M059J (cell line): ENCODE results near the gene PTGR3. TPM values are rescaled to one million over a fixed set of nuclear protein-coding genes. Genes with fewer than 3 reads are reported as not detected.
"Not testable (repeated sequence)": the region's sequence is repeated elsewhere in the genome, so short reads cannot be mapped to it uniquely, and the experiment has no call there.

Experiments
- DNase-seq: peaks from one replicate; pipeline ENCODE4 v3.0.0-alpha.2; 2012; ENCODE audit warnings: low read depth
- total RNA-seq: library from RNA; depleted of rRNA; stranded (reverse); fragments of >200 nt; shearing (Covaris generic); gene quantifications from 2 replicates; pipeline ENCODE4 v1.2.3, GENCODE V29; 2014

PTGR3 gene
- total RNA-seq, 1 experiment from 2014 or later = 8.4 TPM

DNA sequence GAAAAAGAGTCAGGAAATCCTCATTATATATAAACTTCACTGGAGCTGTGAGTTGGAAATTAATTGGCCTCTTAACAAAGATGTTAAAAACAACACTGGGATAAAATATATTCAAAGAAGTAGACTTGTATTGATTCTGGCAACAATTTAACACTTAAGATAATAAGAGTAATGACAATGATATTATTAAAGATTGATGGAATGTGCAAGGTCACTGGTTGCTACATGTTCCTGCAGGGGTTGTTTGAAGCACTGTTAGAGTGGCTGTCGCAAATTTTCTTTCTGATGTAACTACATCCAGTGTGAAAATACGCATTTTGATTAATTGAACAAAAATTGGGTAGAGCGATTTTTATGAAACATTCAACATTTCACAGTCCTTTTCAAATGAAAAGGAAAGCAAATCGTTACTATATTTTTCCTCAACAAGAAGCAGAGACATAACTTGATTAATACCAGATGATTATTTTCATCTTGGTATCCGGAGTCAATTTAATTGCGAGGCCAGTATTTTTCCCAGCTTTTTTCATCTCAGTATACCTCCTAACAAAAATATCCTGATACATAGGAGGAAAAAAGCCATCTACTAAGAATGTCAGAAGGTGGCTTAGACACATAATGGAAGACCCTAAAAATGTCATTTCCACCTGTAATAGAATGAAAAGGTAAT is 6.1 kb downstream of the PTGR3 start:
- DNase-seq = no peak

DNA sequence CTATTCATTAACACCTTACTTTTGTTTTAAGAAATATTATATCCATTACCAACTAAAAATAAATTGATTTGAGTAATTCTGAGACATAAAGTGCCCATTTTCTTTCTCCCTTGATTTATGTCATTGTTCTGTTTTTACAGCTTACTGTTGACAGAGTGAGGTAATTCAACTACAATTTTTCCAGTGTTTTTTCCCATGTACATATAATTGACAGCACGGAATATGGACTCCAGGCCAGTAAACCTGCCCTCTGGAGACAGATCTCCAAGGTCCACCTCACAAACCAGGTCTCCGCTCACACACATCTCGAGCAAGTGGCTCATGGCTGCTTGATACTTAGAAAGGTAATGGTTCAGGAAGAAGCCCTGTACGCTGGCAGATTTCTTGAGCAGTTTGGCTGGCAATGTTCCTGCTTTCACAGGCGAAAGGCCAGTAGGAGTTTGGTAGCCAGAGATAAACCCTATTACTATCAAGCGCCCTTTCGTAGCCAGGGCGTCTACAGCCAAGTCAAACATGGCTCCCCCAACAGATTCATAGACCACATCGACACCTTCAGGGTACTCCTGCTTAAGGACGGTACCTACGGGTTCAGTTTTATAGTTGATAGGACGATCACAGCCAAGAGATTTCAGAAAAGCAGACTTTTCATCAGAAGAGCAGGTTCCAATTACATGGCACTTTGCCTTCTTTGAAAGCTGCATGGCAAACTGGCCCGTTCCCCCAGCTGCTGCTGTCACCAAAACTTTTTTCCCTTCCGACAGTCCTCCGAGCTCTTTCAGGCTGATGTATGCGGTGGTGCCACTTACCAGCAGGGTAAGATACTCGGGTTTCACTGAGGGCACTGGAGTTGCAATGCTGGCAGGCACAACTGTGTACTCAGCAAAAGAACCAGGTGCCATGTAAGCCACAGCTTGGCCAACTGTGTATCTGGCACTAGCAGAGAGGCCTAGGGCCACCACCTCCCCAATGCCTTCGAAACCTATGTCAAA is 7.4 kb downstream of the PTGR3 start:
- no peak for DNase-seq

DNA sequence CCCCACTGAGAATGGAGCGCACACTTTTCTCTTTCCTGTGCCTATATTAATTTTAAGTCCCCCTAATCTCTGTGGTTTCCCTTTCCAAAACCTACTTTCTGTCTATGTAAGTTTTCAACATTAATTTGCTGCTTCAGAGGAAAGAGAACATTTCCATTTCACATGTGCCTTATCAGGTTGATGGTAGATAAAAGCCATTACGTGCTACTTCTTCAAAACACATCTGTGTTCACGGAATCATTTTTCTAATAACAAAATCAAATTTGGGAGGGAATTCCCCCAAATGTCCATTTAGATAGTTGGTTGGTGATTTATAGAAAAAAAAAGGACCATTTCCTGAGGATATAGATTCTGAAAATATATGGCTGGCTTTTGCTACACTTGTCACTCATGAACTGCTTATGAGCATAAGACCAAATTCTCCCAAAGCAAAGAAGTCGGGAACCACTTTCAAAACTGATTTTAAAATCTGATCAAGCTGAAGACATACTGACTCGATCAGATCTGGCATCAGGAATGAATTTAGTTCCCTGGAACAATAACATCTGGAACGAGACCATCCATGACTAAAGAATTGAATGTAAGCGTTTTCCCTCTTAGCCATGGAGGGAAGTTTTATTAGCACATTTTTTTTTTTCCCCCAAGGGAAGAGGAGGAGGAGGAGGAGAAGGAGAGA is 8.2 kb downstream of the PTGR3 start:
- DNase-seq = no peak

DNA sequence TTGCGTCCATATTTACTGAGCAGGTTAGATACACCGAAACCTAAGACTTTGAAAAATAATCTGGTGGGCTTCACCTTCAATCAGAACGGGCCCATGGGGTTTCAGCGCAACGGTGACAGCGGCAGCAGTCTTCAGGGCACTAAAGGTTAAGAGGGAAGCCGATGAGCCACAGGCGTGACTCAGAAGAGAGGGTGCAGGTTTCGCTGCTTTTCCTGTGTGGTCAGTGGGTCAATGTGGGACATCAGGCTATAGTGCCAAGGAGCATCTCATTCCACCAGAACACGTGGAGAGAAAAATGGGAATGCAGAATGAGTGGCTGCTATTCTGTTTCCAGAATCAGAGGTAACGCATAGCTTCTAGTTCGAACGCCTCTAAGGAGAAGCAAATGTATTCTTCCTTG is 8.9 kb downstream of the PTGR3 start:
- DNase-seq = no peak

DNA sequence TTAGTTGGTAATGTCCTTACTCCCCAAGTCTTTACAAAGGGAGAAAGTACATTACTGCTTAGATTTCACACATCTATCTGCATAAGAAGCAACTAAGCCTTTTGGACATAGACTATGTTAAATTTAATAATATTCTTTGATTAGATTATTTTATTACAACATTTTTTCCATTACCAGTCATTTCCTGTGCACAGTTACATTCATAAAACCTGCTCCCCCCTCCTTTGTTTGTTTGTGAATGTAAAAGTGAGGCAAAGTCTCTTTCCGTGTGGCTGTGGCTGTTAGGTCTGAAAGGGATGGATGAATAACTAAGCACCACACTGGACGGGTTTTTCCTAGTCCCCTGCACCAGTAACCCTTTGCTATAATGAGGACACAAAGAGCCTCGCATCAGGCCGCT is 9.6 kb downstream of the PTGR3 start:
- DNase-seq = peak; percentile 22

DNA sequence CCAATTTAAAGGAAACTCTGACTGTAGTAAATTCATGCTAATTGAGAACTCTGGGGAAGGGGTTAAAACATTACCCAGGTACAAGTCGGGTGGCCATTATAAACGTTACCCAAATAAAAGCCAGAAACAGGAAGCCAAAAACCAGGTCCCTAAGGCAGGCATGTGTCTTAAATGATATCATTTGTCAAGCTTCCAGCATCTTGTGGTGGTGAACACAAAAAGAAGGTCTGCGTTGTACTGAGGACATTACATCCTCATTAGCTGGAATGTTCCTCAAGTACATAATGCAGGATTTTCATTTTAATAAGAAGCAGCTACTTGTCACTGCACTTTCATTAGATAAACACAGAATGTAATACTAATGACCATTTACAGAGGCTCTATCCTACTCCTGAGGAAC is 10.9 kb downstream of the PTGR3 start:
- peak; percentile 48 for DNase-seq

DNA sequence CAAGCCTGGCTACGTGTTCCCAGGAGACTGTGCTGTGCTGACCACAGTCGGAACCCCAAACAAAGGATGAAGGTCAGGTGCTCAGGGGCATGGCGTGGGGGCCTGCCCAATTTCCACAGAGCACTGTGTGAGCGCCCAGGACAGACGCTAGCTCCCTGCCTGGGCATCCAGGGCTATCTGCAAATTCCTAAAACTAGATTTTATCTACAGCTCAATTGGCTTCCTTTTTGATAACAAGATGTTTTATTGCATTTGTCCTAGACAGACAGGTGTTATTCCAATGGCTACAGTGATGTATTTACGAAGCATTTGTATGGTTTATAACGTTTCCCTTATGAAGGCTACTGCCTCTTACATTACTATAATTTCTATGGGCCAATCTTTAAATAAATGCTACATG is 16.0 kb downstream of the PTGR3 start:
- DNase-seq = no peak

DNA sequence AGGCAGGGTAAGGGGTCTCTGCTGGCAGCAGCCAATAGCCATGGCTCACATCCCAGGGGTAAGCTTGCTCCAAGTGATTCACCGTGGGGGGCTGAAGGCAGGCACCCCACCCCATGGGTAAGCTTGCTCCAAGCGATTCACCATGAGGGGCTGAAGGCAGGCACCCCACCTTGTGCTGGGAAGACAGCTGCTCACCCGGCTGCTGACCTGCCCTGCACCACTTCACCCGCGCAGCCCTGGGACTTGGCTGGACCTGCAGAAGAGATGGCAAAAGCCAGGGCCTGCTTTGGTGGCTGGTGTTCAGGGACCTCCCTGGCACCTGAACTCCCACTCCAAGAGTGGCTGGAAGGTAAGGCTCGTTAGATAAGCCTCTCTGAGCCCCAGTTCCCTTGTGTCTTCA is 19.2 kb downstream of the PTGR3 start:
- DNase-seq = no peak

DNA sequence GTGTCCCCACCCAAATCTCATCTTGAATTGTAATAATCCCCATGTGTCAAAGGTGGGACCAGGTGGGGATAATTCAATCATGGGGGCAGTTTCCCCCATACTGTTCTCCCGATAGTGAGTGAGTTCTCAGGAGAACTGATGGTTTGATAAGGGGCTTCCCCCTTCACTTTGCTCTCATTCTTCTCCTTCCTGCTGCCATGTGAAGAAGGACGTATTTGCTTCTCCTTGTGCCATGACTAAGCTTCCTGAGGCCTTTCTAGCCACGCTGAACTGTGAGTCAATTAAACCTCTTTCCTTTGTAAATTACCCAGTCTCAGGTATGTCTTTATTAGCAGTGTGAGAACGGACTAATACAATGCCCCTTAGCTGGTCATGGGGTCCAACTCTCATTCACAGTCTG is 21.2 kb downstream of the PTGR3 start:
- not testable (repeated sequence) for DNase-seq

DNA sequence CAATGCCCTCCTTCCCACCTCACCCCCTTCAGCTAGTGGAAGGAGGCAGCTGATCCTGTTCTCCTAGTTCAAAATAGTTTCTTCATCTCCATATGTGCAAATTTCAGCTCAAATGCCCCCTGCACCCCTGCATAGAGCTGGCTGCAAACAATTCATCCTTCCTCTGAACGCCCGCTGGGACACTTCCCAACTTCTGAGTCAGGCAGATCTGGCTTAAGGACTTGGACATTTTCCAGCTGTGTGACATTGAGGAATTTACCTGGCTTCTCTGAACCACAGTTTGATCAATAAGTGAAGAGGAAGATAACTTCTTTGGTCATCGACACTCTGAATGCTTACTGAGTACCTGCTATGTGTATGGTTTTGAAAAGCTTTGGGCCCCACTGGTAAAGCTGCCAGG is 23.5 kb downstream of the PTGR3 start:
- DNase-seq = no peak

DNA sequence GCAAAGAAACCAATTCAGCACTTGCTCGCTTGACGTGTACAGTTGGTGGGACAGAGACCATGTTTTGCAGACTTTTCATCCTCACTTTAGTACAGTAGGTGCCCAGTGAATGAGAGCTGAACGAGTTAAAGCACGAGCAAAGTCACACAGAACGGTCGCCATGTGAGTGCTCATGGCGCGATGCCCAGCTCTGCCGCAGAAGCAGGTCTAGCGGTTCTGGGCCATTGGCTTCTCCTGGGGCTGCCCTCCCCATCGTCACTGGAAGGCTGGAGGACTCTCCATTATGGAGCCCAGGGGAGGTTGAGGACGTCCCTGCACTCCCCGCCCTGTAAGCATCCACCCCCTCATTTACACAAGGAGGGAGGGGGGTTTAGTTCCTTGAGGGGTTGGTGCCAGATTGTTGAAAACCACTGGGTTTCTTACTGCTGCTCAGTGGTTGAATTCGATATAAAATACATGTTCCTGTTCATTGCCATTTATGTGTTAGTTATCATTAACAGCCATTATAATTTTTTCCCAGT is 24.9 kb downstream of the PTGR3 start:
- DNase-seq = no peak

DNA sequence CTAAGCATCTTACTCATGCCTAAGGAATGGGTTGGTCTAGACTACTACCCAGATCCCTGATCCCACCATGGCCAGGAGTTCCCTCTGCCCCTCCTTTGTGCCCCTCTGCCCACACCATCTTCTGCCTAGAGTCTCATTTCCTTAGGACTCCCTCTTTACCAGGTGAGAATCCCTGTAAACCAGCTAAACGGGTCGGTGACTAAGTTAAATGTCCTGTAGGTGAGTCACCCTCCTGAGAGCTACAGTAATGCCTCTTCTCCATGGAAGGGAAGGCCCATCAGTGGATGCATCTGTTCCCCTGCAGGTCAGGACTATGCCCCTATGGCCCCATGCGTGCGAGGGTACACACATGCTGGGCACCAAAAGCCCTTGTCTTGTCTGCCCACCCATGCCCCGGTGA is 25.4 kb downstream of the PTGR3 start:
- DNase-seq = peak; percentile 61

DNA sequence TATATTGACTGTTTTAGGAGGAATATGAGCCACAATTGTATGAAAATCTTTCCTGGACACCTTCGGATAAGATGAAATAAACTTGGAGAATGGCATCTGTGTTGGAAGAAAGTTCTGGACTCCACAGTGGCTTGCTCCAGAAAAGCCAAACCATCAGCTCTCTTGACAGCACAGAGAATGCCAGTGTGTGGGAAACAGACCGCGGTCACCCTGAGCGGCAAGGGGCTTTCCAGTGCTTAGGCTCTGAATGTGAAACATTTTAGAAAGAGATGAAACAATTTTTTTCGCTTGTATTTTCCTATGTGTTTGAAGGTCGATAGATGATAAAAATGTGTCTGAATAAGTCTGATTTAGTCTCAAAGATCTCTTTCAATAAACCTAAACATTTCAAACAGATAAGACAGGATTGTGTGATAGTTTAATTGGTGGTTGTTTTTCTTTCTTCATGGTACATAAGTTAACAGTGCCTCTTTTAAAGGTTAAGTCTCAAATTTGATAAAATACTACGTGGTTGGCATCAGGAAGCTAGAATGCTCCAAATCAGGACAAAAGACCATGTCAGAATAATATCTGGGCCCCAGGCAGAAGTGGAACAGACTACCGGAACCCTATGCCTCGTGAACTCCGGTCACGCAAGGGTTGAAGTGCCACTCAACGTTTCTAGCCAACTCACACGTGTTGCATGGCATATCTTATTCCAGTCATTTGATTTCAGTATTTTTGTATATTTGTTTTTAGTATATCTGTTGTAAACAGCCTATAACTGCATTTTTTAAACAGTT is 28.9 kb downstream of the PTGR3 start:
- no peak for DNase-seq

DNA sequence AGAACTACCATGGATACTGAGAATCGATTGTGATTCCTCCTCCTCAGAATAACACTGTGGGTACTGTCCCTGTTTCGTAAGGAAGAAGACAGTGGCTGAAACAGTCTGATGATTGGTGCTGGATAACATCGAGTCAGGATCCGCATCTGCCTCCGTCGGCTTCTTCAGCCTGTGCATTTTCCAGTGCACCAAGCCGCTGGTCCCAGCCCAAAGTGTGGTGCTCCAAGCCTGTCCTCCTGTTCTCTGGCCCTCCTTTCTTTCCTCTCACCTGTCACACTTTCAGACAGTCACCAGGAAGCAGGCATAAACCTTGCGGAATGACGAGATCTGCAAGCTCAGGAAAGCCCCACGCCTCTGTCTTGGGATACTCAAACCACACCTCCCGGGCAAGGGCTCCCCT is 30.6 kb downstream of the PTGR3 start:
- DNase-seq = no peak

DNA sequence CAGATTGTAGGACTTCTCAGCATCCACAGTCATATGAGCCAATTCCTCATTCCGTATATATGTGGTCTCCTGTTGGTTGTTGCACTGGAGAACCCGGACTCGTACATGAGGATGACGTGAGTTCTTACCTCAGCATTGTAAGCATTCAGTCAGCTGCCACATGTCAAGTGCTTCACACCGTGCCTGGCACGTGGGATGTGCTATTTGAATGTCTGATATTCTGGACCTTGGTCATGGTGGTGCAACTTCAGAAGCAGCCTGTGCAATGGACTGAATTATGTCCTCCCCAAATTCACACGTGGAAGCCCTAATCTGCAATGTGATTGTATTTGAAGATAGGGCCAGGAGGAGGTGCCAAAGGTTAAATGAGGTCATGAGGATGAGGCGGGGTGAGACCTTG is 32.1 kb downstream of the PTGR3 start:
- no peak for DNase-seq

DNA sequence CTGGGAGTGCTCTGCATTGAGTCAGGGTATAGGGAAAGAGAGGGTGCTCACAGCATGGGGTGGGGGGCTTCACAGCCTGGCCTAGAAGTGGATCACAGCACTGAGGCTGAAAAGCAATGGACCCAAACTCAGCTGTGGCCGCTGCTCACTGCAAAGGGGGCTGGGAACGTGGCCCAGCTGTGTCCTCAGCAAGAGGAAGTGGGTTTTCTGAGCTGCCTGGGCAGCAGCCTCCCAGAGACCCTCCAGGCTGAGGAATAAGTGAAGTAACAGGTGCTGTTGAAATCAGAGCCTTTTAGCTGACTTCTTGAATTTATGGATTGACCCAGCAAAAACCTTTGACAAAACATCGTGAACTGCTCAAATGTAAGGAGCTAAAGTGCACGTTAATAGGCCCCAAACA is 35.2 kb downstream of the PTGR3 start:
- DNase-seq = no peak

DNA sequence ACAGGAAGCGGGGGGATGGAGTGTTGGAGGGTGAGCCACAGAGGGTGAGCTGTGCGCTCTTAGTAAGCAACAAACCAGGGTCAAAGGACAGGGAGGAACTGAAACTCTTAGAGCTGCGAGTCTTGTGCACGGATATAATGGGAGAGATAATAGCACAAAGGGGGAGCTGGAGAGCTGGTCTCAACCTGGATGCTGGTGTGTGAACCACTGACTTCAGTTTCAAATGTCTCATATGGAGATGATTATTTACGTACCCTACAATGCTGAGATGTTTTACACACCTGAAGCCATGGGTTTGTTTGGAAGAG is 35.9 kb downstream of the PTGR3 start:
- peak; percentile 28 for DNase-seq

DNA sequence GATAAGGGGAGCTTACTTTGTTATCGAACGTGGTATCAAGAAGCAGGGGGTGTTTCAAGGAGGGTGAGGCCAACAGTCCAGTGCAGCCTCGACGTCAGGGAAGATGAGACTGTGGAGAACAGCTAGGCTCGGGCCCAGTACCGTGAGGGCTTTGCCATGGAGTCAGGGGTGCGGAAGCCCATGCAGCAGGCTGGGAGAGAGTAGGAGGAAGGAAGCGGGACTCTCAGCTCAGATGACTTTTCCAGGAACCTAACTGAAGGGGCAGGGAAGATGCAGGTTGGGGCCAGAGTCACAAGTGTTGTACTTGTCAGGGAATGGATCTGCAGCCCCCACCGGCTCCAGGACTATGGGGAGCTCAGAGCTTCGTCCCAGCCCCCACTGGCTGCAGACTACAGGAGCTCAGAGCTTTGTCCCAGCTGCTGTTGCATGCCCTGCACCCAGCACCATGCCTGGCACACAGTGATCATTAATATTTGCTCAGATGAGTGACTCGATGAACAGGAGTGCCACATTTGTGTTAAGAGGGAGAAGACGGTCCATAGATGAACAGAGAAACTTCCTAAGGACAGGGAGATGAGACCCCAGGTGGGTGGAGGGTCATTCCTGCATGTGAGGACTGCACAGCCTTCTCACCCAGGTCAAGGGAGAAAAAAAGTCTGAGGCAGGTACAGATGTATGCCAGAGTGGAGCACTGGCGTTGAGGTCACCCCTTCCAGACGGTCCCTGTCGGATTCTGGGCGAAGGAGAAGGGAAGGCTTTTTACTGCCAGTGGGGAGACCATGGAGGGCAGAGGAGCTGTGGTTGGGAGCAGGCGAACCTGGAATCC is 36.4 kb downstream of the PTGR3 start:
- no peak for DNase-seq

DNA sequence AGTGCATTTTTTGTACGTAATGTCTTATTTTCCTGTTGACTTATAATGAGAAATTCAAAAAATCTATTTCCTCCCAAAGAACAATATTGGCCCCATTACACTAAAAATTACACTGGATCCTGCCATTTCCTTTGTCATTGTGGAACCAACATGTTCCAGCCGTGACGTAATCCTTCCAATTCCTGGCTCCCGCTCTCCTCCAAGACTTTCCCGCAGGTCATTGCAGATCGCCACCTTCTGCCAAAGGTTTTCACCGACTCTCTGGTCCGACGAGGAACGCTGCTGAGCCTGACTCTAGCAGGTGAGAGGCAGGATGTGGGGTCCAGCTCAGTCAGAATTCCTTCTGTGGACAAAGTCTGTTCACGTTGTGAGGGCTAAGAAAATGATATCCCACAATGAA is 38.0 kb downstream of the PTGR3 start:
- no peak for DNase-seq

DNA sequence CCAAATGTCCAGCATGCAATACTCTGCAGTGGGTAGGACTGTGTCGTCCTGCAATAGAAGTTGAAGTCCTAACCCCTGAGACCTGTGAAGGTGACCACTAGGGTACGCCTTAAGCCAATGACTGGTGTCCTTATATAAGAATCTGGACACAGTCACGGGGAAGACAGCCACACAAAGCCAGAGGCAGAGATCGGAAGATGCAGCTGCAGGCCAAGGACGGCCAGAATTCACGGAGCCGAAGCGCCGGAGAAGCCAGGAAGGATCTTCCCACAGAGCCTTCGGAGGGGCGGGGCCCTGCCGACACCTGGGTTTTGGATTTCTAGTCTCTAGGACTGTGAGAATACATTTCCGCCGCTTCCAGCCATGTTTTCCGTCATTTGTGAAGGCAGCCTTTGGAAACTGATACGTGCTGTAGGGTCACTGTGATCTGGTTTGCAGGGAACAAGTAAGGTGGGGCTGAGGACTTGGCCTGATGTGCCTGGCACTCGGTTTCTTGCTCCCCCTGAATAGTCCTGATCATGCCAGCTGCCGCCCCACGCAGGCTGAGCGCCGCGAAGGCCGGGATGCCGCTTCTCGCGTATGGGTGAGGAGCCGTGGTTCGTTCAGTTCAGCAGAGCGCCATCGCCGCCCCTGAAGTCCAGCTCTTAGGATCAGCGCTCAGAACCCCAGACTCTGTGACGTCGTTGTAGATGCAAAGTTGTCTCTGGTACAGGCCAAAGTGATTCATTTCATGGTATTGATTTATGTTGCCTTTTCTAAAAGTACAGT is 38.7 kb downstream of the PTGR3 start:
- DNase-seq = no peak
